ENCODE results near the gene EVC. TPM values are rescaled to one million over a fixed set of nuclear protein-coding genes. Genes with fewer than 3 reads are reported as not detected.

The EVC gene
- total RNA-seq, 2 experiments from 2014 or later: 0.70 to 1.5 TPM

GRCh38 chr4:5710065-5710960 lies 688 bp upstream of the EVC start:
- Mint-ChIP-seq H3K4me3 (peak overlapping the region; percentile 74), H3K27me3 (peaks cover 55% of the 10 kb centered on the region), H3K4me1 (ENCODE audit: low read depth) (peaks cover 16% of the 10 kb centered on the region), H3K27ac (no peak overlapping the region), H3K36me3 (ENCODE audit: low read depth) (no peaks in the 10 kb centered on the region), H3K9me3 (peaks cover 3% of the 10 kb centered on the region)
- Histone ChIP-seq H3K27ac (ENCODE audit: low read depth in 1 of 2, low read length in 2 of 2) (no peak overlapping the region), H3K36me3 (ENCODE audit: insufficient read depth, low read length) (no peaks in the 10 kb centered on the region), H3K4me1 (ENCODE audit: insufficient read depth, low read length) (peaks cover 8% of the 10 kb centered on the region), H3K4me3 (ENCODE audit: low read length) (peak overlapping the region; percentile 51), H3K27me3 (ENCODE audit: control insufficient read depth in 1 of 2, insufficient read depth in 2 of 2, low read length in 2 of 2) (peaks cover 30 to 52% of the 10 kb centered on the region in 2 experiments), H3K9me3 (ENCODE audit: control insufficient read depth in 1 of 2, insufficient read depth in 1 of 2, low read length in 2 of 2) (peaks cover 4 to 37% of the 10 kb centered on the region in 2 experiments)
- ATAC-seq (ENCODE audit: poor library complexity): no peak
- no peak for DNase-seq
- ChIA-PET CTCF (no interaction called here), POLR2A (no interaction called here)
- TF ChIP-seq CTCF (IDR thresholded peaks at IDR 0.05): no peak
- intact Hi-C loops (cut with DNase I, micrococcal nuclease): no loop called here

- DNase-seq: no peak
- no peak for ATAC-seq (ENCODE audit: poor library complexity)
- CTCF ChIA-PET: no interaction called here
- H3K27me3 ChIP-seq (ENCODE audit: control insufficient read depth in 1 of 2, insufficient read depth in 2 of 2, low read length in 2 of 2): peaks cover 30 to 51% of the 10 kb centered on the region in 2 experiments
- Mint-ChIP-seq H3K36me3 (ENCODE audit: low read depth) (no peaks in the 10 kb centered on the region), H3K4me1 (ENCODE audit: low read depth) (peaks cover 16% of the 10 kb centered on the region), H3K27ac (no peak overlapping the region), H3K4me3 (peak overlapping the region; percentile 48), H3K9me3 (peaks cover 3% of the 10 kb centered on the region), H3K27me3 (peaks cover 50% of the 10 kb centered on the region)
- H3K9me3 ChIP-seq (ENCODE audit: control insufficient read depth in 1 of 2, insufficient read depth in 1 of 2, low read length in 2 of 2): peaks cover 7 to 39% of the 10 kb centered on the region in 2 experiments
- H3K4me3 ChIP-seq (ENCODE audit: low read length): peak overlapping the region; percentile 38
- H3K4me1 ChIP-seq (ENCODE audit: insufficient read depth, low read length): peaks cover 8% of the 10 kb centered on the region
- POLR2A ChIA-PET: no interaction called here
- H3K36me3 ChIP-seq (ENCODE audit: insufficient read depth, low read length): no peaks in the 10 kb centered on the region
- intact Hi-C loops (cut with DNase I, micrococcal nuclease): no loop called here
- H3K27ac ChIP-seq (ENCODE audit: low read depth in 1 of 2, low read length in 2 of 2): no peak overlapping the region
- TF ChIP-seq CTCF (IDR thresholded peaks at IDR 0.05): no peak
Measured at GRCh38 chr4:5711479-5712184, 631 bp downstream of the EVC start.

GRCh38 chr4:5712517-5712916 lies 1.5 kb downstream of the EVC start:
- no peak for TF ChIP-seq CTCF (IDR thresholded peaks at IDR 0.05)
- no peaks in the 10 kb centered on the region for H3K36me3 Mint-ChIP-seq (ENCODE audit: low read depth)
- Histone ChIP-seq H3K4me1 (ENCODE audit: insufficient read depth, low read length) (peaks cover 8% of the 10 kb centered on the region), H3K27ac (ENCODE audit: low read depth in 1 of 2, low read length in 2 of 2) (no peak overlapping the region), H3K27me3 (ENCODE audit: control insufficient read depth in 1 of 2, insufficient read depth in 2 of 2, low read length in 2 of 2) (peaks cover 23 to 42% of the 10 kb centered on the region in 2 experiments), H3K4me3 (ENCODE audit: low read length) (no peak overlapping the region), H3K36me3 (ENCODE audit: insufficient read depth, low read length) (no peaks in the 10 kb centered on the region), H3K9me3 (ENCODE audit: control insufficient read depth in 1 of 2, insufficient read depth in 1 of 2, low read length in 2 of 2) (peaks cover 7 to 32% of the 10 kb centered on the region in 2 experiments)
- intact Hi-C loops (cut with DNase I, micrococcal nuclease): no loop called here
- DNase-seq (peak in 1 of 14 experiments; percentile 15), ATAC-seq (ENCODE audit: poor library complexity) (no peak)
- no peak overlapping the region for H3K4me3 Mint-ChIP-seq
- H3K4me1 Mint-ChIP-seq (ENCODE audit: low read depth): peaks cover 8% of the 10 kb centered on the region
- POLR2A ChIA-PET: no interaction called here
- CTCF ChIA-PET: no interaction called here
- no peak overlapping the region for H3K27ac Mint-ChIP-seq
- H3K9me3 Mint-ChIP-seq: peaks cover 3% of the 10 kb centered on the region
- H3K27me3 Mint-ChIP-seq: peaks cover 41% of the 10 kb centered on the region
